ENCODE data around the gene RPTOR. TPM values are rescaled to one million over a fixed set of nuclear protein-coding genes. Genes with fewer than 3 reads are reported as not detected.

Gene RPTOR
- total RNA-seq, 1 experiment from 2014 or later: 25.1 TPM

DNA sequence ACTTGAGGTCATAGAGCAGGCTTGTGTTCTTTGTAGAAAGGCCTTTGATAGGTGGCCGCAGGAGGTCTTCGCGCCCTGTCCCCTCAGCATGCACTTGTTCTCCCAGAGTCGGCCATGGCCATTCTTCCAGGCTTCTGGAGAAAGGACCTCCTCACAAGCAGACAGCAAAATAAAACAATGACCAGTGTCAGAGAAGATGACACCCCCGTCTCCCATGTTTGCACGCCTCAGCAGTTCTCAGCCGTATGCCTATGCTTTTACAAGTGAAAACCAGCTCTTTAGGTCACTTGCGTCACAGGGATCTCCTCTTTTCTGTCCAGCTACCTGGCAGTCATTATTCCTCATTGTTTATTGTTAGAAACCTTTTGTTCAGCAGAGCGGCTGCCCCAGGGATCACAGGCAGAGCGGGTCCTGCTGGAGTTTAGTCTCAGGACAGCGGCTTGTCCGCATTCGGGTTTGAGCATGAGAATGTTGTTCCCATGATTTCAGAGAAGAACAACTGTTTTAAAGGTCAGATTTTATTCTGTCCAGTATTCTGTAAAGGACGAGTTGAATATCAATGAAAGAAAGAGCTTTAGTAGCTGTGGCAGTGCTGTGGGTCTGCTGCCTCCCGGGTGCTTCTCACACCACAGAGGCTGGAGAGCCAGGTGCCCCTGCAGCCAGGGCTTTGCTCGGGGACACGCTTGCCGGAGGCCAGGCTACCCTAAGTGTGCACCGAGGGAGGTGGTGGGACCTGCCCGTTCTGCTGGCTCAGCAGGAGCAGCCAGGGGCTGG is 123.9 kb downstream of the RPTOR start:
- Histone ChIP-seq H2AK5ac (ENCODE audit: insufficient read length, low read length) (no peak overlapping the region), H3K9me3 (ENCODE audit: control insufficient read depth, low read depth, low read length) (no peaks in the 10 kb centered on the region), H3K9ac (ENCODE audit: extremely low read depth, insufficient read length, low read length) (no peak overlapping the region), H4K5ac (ENCODE audit: insufficient read length, low read depth, low read length) (no peak overlapping the region), H2BK15ac (ENCODE audit: low read depth, low read length) (no peak overlapping the region), H2BK20ac (ENCODE audit: low read depth, low read length, poor library complexity, severe bottlenecking) (no peak overlapping the region), H3K27ac (ENCODE audit: insufficient read length, low read depth, low read length) (no peak overlapping the region), H3K23ac (ENCODE audit: insufficient read length, low read depth, low read length) (no peak overlapping the region), H3K23me2 (ENCODE audit: insufficient read length, low read depth, low read length, poor library complexity, severe bottlenecking) (no peaks in the 10 kb centered on the region), H2AFZ (ENCODE audit: low read length) (no peak overlapping the region), H3T11ph (ENCODE audit: low read length) (no peak overlapping the region), H3K4ac (ENCODE audit: low read depth, low read length) (no peak overlapping the region), H3K4me1 (ENCODE audit: insufficient read depth, low read length) (peaks cover 5% of the 10 kb centered on the region; the same call in 1 of the 2 replicates), H3K14ac (ENCODE audit: insufficient read depth, low read length) (no peak overlapping the region), H3K18ac (ENCODE audit: insufficient read length, low read depth, low read length) (no peak overlapping the region), H3K79me1 (ENCODE audit: insufficient read depth, low read depth, low read length, poor library complexity, severe bottlenecking) (no peaks in the 10 kb centered on the region), H4K20me1 (ENCODE audit: control insufficient read depth, insufficient read depth, insufficient read length) (no peaks in the 10 kb centered on the region), H3K27me3 (ENCODE audit: insufficient read depth, low read length) (no peaks in the 10 kb centered on the region), H2BK12ac (ENCODE audit: insufficient read length, low read depth, low read length) (no peak overlapping the region), H4K8ac (replicated peaks; ENCODE audit: insufficient read length, low read depth, low read length) (no peak overlapping the region), H3K56ac (ENCODE audit: insufficient read length, low read depth, low read length) (no peak overlapping the region), H3K4me2 (ENCODE audit: insufficient read depth, insufficient read length, low read length) (no peak overlapping the region), H3K79me2 (ENCODE audit: insufficient read depth, low read length) (peaks cover 2% of the 10 kb centered on the region; the same call in 1 of the 2 replicates), H2BK120ac (ENCODE audit: low read depth, low read length, poor library complexity, severe bottlenecking) (no peak overlapping the region), H4K91ac (ENCODE audit: insufficient read length, low read depth, low read length) (no peak overlapping the region), H2BK5ac (ENCODE audit: insufficient read length, low read length) (no peak overlapping the region)
- Mint-ChIP-seq H3K36me3 (ENCODE audit: insufficient read depth in 1 of 3, low read depth in 3 of 3) (no peaks in the 10 kb centered on the region; a peak in 1 of 7 replicates), H3K27me3 (ENCODE audit: low read depth) (no peaks in the 10 kb centered on the region), H3K27ac (no peak overlapping the region; a peak in 2 of 7 replicates), H3K4me3 (no peak overlapping the region), H3K4me1 (peaks cover 31 to 37% of the 10 kb centered on the region in 2 experiments), H3K9me3 (no peaks in the 10 kb centered on the region)
- TF ChIP-seq, protein P1, sequence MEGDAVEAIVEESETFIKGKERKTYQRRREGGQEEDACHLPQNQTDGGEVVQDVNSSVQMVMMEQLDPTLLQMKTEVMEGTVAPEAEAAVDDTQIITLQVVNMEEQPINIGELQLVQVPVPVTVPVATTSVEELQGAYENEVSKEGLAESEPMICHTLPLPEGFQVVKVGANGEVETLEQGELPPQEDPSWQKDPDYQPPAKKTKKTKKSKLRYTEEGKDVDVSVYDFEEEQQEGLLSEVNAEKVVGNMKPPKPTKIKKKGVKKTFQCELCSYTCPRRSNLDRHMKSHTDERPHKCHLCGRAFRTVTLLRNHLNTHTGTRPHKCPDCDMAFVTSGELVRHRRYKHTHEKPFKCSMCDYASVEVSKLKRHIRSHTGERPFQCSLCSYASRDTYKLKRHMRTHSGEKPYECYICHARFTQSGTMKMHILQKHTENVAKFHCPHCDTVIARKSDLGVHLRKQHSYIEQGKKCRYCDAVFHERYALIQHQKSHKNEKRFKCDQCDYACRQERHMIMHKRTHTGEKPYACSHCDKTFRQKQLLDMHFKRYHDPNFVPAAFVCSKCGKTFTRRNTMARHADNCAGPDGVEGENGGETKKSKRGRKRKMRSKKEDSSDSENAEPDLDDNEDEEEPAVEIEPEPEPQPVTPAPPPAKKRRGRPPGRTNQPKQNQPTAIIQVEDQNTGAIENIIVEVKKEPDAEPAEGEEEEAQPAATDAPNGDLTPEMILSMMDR (conservative IDR thresholded peaks at IDR 0.05): no peak
- DNase-seq: no peak
- no CpG with 5 or more reads among the region's 20 CpGs for WGBS (ENCODE audit: extremely low coverage, insufficient read length, low lambda C conversion rate)

Measured in H9 (cell line).